Retinal pigment epithelial cell (primary cell): ENCODE results near the gene RNPC3.

Source experiments
- DNase-seq: peaks from one replicate; pipeline ENCODE4 v3.0.0-alpha.2; 2010; ENCODE audit warnings: low read depth
- H3K4me3 ChIP-seq: 2 replicates; pipeline ENCODE4 v1.5.1; 2011; ENCODE audit warnings: mild to moderate bottlenecking, low read length, control low read depth, moderate library complexity
- CTCF ChIP-seq: conservative IDR thresholded peaks from 2 replicates; pipeline ENCODE4 v1.5.1; 2011; ENCODE audit warnings: low read depth, low read length, control low read depth, inconsistent platforms

RNPC3 gene

GRCh38 chr1:103525607-103526507 lies at the start of gene RNPC3:
Gene RNPC3, plus strand, starts transcription at chr1:103525699. Its CDS starts 372 bp downstream, at chr1:103526071.
- no peak for TF ChIP-seq CTCF
- peak within 1 kb of the TSS; percentile 80 for H3K4me3 ChIP-seq
- DNase-seq, result peak; percentile 62

DNA sequence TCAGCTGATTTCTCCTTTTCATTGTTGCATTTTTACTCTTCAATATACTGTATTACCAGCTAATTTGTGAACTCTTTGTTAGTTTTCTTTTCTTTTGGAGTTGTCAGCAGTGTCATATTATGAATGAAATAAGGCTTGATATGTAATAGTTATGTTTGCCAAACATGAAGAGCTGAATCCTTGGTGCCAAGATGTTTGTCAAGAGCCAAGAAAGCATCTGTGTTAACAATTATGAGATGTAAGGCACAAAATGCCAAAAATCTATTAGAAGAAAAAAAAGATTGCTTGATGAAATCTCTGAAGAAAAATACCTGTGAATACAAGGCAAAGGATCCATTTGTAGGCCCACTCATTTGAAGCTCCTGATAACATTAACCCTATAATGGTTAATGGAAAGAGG lies 48.4 kb upstream of the RNPC3 start:
- H3K4me3 ChIP-seq, result no peak overlapping the region
- DNase-seq, result no peak
- no peak for TF ChIP-seq CTCF

- no peak for DNase-seq
- TF ChIP-seq CTCF, result no peak
These were observed 35.6 kb upstream of the RNPC3 start for GRCh38 chr1:103489935-103490334.

DNA sequence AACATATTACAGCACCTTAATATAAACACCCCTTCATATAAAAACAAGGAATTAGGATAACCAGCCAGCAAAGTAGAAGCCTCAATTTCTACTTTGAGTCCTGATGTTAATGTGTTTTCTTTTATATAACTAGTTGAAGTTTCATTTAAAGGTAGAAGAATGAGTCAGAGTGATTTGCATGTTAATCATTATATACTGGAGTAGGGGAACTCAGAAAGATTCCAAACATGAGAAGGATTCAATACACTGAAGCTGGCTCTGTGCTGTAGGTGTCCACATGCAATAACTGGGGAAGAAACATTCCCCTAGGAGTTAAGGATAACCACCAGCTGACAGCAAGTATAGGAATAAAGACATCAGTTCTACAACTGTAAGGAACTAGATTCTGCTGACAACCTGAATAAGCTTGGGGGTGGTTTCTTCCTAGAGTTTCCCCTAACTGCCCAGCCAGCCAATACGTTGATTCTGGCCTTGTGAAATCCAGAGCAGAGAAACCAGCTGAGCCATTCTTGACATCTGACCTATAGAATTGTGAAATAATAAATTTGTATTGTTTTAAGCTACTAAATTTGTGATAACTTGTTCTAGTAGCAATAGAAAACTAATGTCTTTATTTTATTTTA lies 33.4 kb upstream of the RNPC3 start:
- DNase-seq, result no peak
- TF ChIP-seq CTCF, result no peak
- no peak overlapping the region for H3K4me3 ChIP-seq

More at GRCh38 chr1:103489935-103490334, 35.6 kb upstream of the RNPC3 start:
- no peak overlapping the region for H3K4me3 ChIP-seq

DNA sequence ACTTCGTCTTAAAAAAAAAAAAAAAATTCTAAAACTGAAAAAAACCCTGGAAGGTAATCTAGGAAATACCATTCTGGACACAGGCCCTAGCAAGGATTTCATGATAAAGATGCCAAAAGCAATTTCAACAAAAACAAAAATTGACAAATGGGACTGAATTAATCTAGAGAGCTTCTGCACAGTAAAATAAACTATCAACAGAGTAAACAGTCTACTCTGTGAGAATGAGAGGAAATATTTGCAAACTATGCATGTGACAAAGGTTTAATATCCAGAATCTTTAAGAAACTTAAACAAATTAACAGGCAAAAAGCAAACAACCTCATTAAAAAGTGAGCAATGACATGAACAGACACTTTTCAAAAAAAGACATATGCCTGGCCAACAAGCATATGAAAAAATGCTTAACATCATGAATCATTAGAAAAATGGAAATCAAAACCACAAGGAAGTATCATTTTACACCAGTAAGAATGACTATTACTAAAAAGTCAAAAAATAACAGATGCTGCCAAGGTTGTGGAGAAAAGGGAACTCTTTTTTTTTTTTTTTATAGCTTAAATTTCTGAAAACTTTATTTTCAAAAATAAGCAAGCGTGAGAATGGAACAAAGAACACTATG lies 29.4 kb upstream of the RNPC3 start:
- TF ChIP-seq CTCF, result no peak
- no peak for DNase-seq
- no peak overlapping the region for H3K4me3 ChIP-seq

DNA sequence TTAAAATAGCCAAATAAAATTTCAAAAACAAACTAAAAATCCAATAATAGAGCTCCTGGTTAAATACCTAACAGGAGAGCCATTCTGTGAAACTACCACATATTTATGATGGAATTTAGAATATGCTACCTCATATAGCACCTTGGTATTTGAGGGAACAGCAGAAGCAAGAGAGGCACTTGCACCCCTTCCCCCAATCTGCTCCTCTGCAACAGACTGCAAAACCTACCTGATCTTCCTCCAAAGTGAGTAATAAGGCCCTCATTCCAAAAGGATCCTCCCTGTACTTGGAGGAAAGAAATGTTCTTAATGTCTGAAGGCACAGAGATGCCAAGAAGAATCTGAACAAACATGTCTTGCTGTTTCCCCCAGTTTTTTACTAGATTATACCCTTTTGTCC lies 28.1 kb upstream of the RNPC3 start:
- no peak for DNase-seq
- no peak overlapping the region for H3K4me3 ChIP-seq
- TF ChIP-seq CTCF, result no peak
